H1 (cell line): Measurements from ENCODE around the gene WNT5A. TPM values are rescaled to one million over a fixed set of nuclear protein-coding genes. Genes with fewer than 3 reads are reported as not detected.

Experiments used
- CHD7 ChIP-seq: fragments of 300-600 bp; sonication (generic); IDR thresholded peaks from 2 replicates; pipeline ENCODE4 v1.7.1; 2012; ENCODE audit warnings: low read length, moderate library complexity, mild to moderate bottlenecking, inconsistent platforms; ENCODE audit not compliant: insufficient replicate concordance
- KDM5A ChIP-seq: fragments of 200-600 bp; IDR thresholded peaks from 2 replicates; pipeline ENCODE4 v1.7.1; 2012; ENCODE audit warnings: mild to moderate bottlenecking, low read length, inconsistent platforms, mixed read lengths
- SP2 ChIP-seq: IDR thresholded peaks from 2 replicates; pipeline ENCODE4 v1.6.1; 2012; ENCODE audit warnings: mild to moderate bottlenecking, low read length, inconsistent platforms
- SP4 ChIP-seq: IDR thresholded peaks from 2 replicates; pipeline ENCODE4 v1.6.1; 2012; ENCODE audit warnings: low read length, inconsistent platforms
- SRF ChIP-seq: IDR thresholded peaks from 2 replicates; pipeline ENCODE4 v1.6.1; 2011; ENCODE audit warnings: mild to moderate bottlenecking, low read depth, low read length, moderate library complexity
- TBP ChIP-seq: IDR thresholded peaks from 2 replicates; pipeline ENCODE4 v1.6.1; 2011; ENCODE audit warnings: low read depth, low read length, improper control_type of control experiment
- polyA plus RNA-seq, 7 experiments: library from polyadenylated mRNA; depleted of rRNA in 3 of 7; stranded (reverse) in 5 of 7; unstranded in 2 of 7; fragments of >200 nt in 5 of 7; fragments of 200-250 nt in 2 of 7; gene quantifications; 1 replicate in 5 of 7; 2 replicates in 1 of 7; 4 replicates in 1 of 7; pipeline versions ENCODE4 v1.2.1 to v1.2.3, GENCODE V29; 2011 to 2013; ENCODE audit warnings: missing spikeins in 2 of 7, mixed read lengths in 2 of 7
- total RNA-seq: library from RNA; stranded (reverse); fragmentation: NEBNext Ultra II Directional; extraction: Animal tissue kit (Norgen Biotek cat#: 25700); gene quantifications from 2 replicates; pipeline ENCODE4 v1.2.1, GENCODE V29; 2021

The WNT5A gene
- total and polyA plus RNA-seq, 2 of the 8 experiments (the other 6 are each of a cell fraction or from before 2014, with no cell fraction given) = 3.9 to 5.6 TPM

- TF ChIP-seq CHD7 (no peak), TBP (no peak), KDM5A (no peak), SP2 (no peak), SRF (no peak), SP4 (no peak)
Observed at GRCh38 chr3:55500555-55501330, 13.6 kb upstream of the WNT5A start (continued).
